ENCODE results near the gene NPW.

NPW gene

GRCh38 chr16:2019518-2019920 lies at the start of gene NPW:
Gene NPW, plus strand, starts transcription at chr16:2019785.
- DNase-seq = peak; percentile 55

GRCh38 chr16:1971796-1972489 lies 47.6 kb upstream of the NPW start, which contains the start of gene TBL3:
Gene TBL3, plus strand, starts transcription at chr16:1972053. Its CDS starts 112 bp downstream, at chr16:1972165.
- peak; percentile 96 for DNase-seq

- peak; percentile 76 for DNase-seq
Observed at GRCh38 chr16:1972490-1972877, 47.1 kb upstream of the NPW start.

- DNase-seq = no peak
Observed at GRCh38 chr16:1973461-1974156, 46.0 kb upstream of the NPW start.

GRCh38 chr16:1974157-1975070 lies 45.2 kb upstream of the NPW start:
- no peak for DNase-seq

- DNase-seq = no peak
Observed at GRCh38 chr16:1975432-1976215, 44.0 kb upstream of the NPW start.

- DNase-seq = no peak
Observed at GRCh38 chr16:1976216-1976520, 43.4 kb upstream of the NPW start.

GRCh38 chr16:1976951-1977874 lies 42.4 kb upstream of the NPW start:
- DNase-seq = no peak

- no peak for DNase-seq
Observed at GRCh38 chr16:1977875-1978268, 41.7 kb upstream of the NPW start.

GRCh38 chr16:1978476-1979120 lies 41.0 kb upstream of the NPW start:
- no peak for DNase-seq

GRCh38 chr16:1979271-1980029 lies 40.1 kb upstream of the NPW start:
- no peak for DNase-seq

- peak; percentile 38 for DNase-seq
Observed at GRCh38 chr16:1980030-1980769, 39.4 kb upstream of the NPW start.

GRCh38 chr16:1980770-1981087 lies 38.9 kb upstream of the NPW start:
- DNase-seq = no peak

- peak; percentile 27 for DNase-seq
Observed at GRCh38 chr16:1981398-1981836, 38.2 kb upstream of the NPW start, which contains the start of gene NOXO1. Gene NOXO1, minus strand, starts transcription at chr16:1981469. Its CDS starts 290 bp downstream, at chr16:1981179.

- DNase-seq = no peak
Observed at GRCh38 chr16:1982013-1982433, 37.6 kb upstream of the NPW start.

GRCh38 chr16:1982991-1983543 lies 36.5 kb upstream of the NPW start:
- no peak for DNase-seq

GRCh38 chr16:1983544-1984346 lies 35.8 kb upstream of the NPW start, which contains the start of gene GFER:
Gene GFER, plus strand, starts transcription at chr16:1984193. Its CDS starts 26 bp downstream, at chr16:1984219.
- DNase-seq = peak; percentile 89
